HG02943 (cell line): ENCODE measurements around the gene SPIRE1.

Experiments
- ATAC-seq: cut with Tn5 transposase; IDR thresholded peaks from one replicate; pipeline ENCODE4 v1.9.1; 2021; ENCODE audit warnings: mild to moderate bottlenecking, low read depth, moderate library complexity; ENCODE audit not compliant: unreplicated experiment

SPIRE1 gene

DNA sequence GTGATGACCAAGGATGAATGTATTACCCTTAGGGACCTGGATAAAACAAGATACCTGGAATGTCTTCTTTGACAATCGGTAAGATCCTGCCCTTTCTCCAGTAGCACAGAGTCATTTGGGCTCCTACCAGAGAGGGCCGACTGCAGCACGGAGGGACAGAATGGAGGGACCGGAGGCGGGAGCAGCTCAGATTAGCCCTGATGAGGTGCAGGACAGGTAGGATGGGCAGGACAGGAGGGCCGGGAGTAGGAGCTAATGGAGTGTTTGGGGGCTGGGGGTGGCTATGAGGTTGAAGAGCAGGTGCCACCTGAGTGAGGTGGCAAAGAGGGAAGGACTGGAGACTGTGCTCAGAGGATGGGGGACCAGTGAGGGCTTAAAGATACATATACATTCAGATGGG is 260.1 kb downstream of the SPIRE1 start:
- ATAC-seq = no peak

DNA sequence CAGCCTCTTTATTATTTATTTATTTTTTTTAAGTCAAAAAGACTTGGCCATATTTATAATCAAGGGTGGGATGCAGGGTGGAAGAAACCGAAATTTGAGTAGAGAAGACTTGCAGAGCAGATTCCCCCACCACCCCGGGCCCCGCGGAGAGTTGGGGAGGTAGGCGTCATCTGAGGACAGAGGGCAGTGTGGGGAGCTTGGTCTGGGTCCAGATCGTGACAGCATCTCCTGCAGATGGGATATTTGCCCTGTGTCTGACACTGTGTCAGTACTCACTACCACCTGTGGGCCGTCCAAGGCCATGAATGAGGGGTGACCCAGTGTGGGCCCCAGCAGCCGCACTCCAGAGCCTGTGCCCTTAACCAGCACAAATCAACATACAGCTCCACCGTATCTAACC is 260.7 kb downstream of the SPIRE1 start:
- no peak for ATAC-seq
